Lung (tissue), 12 donors: ENCODE data around the gene CHSY1. TPM values are rescaled to one million over a fixed set of nuclear protein-coding genes. Genes with fewer than 3 reads are reported as not detected.
A peak's percentile ranks its signal among the peaks of the same experiment; 100 is the strongest.

ENCODE experiments used
- ATAC-seq: fragments of 200-7000 bp; cut with Tn5 transposase; one replicate; pipeline ENCODE4 v1.9.1; 2020; ENCODE audit warnings: moderate number of reproducible peaks; ENCODE audit not compliant: insufficient read depth, low FRiP score
- DNase-seq, 3 donors: peaks; one replicate each; pipeline ENCODE4 v3.0.0-alpha.2; 2013 to 2017
- H3K27ac ChIP-seq, 2 donors: one replicate each; pipeline ENCODE4 v1.5.1; 2013; ENCODE audit warnings: mild to moderate bottlenecking in 2 of 2, moderate library complexity in 2 of 2, control low read depth in 1 of 2, inconsistent platforms in 1 of 2, low read depth in 1 of 2, low read length in 1 of 2
- H3K27me3 ChIP-seq, 3 donors: one replicate each; pipeline ENCODE4 v1.5.1; 2013; ENCODE audit warnings: low read length in 2 of 3; ENCODE audit not compliant: control insufficient read depth in 3 of 3, insufficient read depth in 3 of 3
- H3K36me3 ChIP-seq, 4 donors: one replicate each; pipeline ENCODE4 v1.5.1; 2013; ENCODE audit warnings: low read length in 4 of 4, mild to moderate bottlenecking in 1 of 4, moderate library complexity in 1 of 4; ENCODE audit not compliant: control insufficient read depth in 4 of 4, insufficient read depth in 4 of 4
- H3K4me1 ChIP-seq, 5 donors: one replicate each; pipeline ENCODE4 v1.5.1; 2013; ENCODE audit warnings: low read length in 5 of 5, mild to moderate bottlenecking in 2 of 5, moderate library complexity in 1 of 5; ENCODE audit not compliant: control insufficient read depth in 5 of 5, insufficient read depth in 5 of 5
- H3K4me3 ChIP-seq: one replicate; pipeline ENCODE4 v1.5.1; 2013; ENCODE audit warnings: mild to moderate bottlenecking, control low read depth, moderate library complexity
- H3K9ac ChIP-seq, 2 donors: one replicate each; pipeline ENCODE4 v1.5.1; 2013; ENCODE audit warnings: low read length in 2 of 2, control low read depth in 1 of 2; ENCODE audit not compliant: insufficient read depth in 1 of 2
- H3K9me3 ChIP-seq, 4 donors: one replicate each; pipeline ENCODE4 v1.5.1; 2013; ENCODE audit warnings: low read length in 3 of 4, mild to moderate bottlenecking in 1 of 4, moderate library complexity in 1 of 4; ENCODE audit not compliant: control insufficient read depth in 4 of 4, insufficient read depth in 3 of 4
- WGBS, 2 donors: extraction: QIAGEN DNeasy Blood & Tissue Kit; methylation state at CpG; one replicate each; pipeline ENCODE4 v1.1.7; 2013; 5-methylcytosine and 5-hydroxymethylcytosine counted together
- polyA plus RNA-seq, 2 donors: library from polyadenylated mRNA; stranded (reverse); fragments of 200-250 nt; gene quantifications; one replicate each; pipeline ENCODE4 v1.2.1, GENCODE V29; 2013
- total RNA-seq, 2 donors: library from RNA; depleted of rRNA in 1 of 2; stranded (reverse); fragments of >200 nt in 1 of 2; gene quantifications; one replicate each; pipeline ENCODE4 v1.2.1, GENCODE V29; 2014 to 2021
- TF ChIP-seq, protein P1 (sequence below): IDR thresholded peaks from 2 replicates; pipeline ENCODE4 v1.5.1; 2012; ENCODE audit warnings: mild to moderate bottlenecking; ENCODE audit errors: control extremely low read depth, extremely low read depth
- donor health status: control.
- donor health status: control.
- donor health status: Bipolar disorder and iron deficiency.
- donor health status: healthy.
- donor health status: DM: yes; HTN: yes; CAD: no.

Gene CHSY1
- total and polyA plus RNA-seq, 4 donors: 11.8 to 52.2 (median 30.4) TPM

- Histone ChIP-seq H3K27ac (peak overlapping the region in 1 of 2 donors; percentile 94), H3K9ac (peak overlapping the region; percentile 46 to 90), H3K27me3 (no peaks in the 10 kb centered on the region), H3K9me3 (peaks cover 0 to 2% (median 0%) of the 10 kb centered on the region in 4 donors), H3K4me1 (peaks cover 3 to 56% (median 14%) of the 10 kb centered on the region in 5 donors), H3K36me3 (no peaks in the 10 kb centered on the region), H3K4me3 (no peak overlapping the region)
- WGBS, 2 donors: 51 to 55% methylated on average over 3 of the region's 3 CpGs
- DNase-seq: no peak
- TF ChIP-seq, protein P1, sequence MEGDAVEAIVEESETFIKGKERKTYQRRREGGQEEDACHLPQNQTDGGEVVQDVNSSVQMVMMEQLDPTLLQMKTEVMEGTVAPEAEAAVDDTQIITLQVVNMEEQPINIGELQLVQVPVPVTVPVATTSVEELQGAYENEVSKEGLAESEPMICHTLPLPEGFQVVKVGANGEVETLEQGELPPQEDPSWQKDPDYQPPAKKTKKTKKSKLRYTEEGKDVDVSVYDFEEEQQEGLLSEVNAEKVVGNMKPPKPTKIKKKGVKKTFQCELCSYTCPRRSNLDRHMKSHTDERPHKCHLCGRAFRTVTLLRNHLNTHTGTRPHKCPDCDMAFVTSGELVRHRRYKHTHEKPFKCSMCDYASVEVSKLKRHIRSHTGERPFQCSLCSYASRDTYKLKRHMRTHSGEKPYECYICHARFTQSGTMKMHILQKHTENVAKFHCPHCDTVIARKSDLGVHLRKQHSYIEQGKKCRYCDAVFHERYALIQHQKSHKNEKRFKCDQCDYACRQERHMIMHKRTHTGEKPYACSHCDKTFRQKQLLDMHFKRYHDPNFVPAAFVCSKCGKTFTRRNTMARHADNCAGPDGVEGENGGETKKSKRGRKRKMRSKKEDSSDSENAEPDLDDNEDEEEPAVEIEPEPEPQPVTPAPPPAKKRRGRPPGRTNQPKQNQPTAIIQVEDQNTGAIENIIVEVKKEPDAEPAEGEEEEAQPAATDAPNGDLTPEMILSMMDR: no peak
- no peak for ATAC-seq
Measured at GRCh38 chr15:101252836-101253235, 988 bp upstream of the CHSY1 start.

- peak overlapping the region; percentile 94 to 98 for H3K27ac ChIP-seq
- peak overlapping the region; percentile 96 for H3K4me3 ChIP-seq
- peaks cover 7 to 46% (median 20%) of the 10 kb centered on the region in 5 donors for H3K4me1 ChIP-seq
- peak overlapping the region; percentile 21 to 52 for H3K9ac ChIP-seq
- no peaks in the 10 kb centered on the region for H3K27me3 ChIP-seq
- WGBS, 2 donors: 1% methylated on average over 68 to 150 of the region's 150 CpGs
- peaks cover 0 to 2% (median 0%) of the 10 kb centered on the region in 4 donors for H3K9me3 ChIP-seq
- DNase-seq (no peak), ATAC-seq (peak; percentile 44)
- H3K36me3 ChIP-seq: peaks cover 0 to 7% (median 3%) of the 10 kb centered on the region in 4 donors
- TF ChIP-seq, protein P1: no peak
Measured at GRCh38 chr15:101250873-101251829, 697 bp downstream of the CHSY1 start.

DNA sequence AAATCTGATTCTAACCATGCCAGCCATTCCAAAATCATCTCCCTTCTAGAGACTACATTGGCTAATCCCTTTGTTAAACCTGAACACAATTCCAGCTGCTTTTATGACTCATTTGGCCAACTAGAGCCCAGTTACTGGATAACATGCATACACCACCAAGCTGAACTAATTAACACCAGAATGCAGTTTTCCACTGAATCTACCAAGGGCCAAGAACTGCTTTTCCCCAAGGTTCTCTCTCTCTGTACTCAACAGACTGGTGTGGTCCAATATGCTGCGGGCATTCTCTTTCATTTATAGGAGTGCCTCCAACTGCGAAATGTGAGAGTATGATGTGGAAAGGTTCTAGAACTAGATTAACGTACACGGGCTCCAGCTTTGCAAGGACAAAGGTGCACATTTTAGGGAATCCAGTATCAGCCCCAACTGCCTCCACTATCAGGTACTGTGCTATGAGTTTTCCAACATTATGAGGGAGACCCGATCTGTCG lies 1.5 kb downstream of the CHSY1 start:
- no peak for DNase-seq
- Histone ChIP-seq H3K4me1 (peaks cover 7 to 38% (median 20%) of the 10 kb centered on the region in 5 donors), H3K4me3 (peak overlapping the region; percentile 77), H3K27me3 (no peaks in the 10 kb centered on the region), H3K9me3 (no peaks in the 10 kb centered on the region), H3K27ac (peak overlapping the region in 1 of 2 donors; percentile 53), H3K9ac (peak overlapping the region; percentile 41 to 52), H3K36me3 (peaks cover 0 to 7% (median 3%) of the 10 kb centered on the region in 4 donors)
- ATAC-seq: no peak
- WGBS, 2 donors: 5 to 8% methylated on average over 6 of the region's 6 CpGs
- TF ChIP-seq, protein P1: no peak
